ENCODE data around the gene ANGPT4.
"Not testable (repeated sequence)": the region's sequence is repeated elsewhere in the genome, so short reads cannot be mapped to it uniquely, and the experiment has no call there.

Gene ANGPT4

GRCh38 chr20:841568-842546 is 74.3 kb downstream of the ANGPT4 start:
- DNase-seq, result no peak

GRCh38 chr20:840858-841567 is 75.1 kb downstream of the ANGPT4 start:
- no peak for DNase-seq

GRCh38 chr20:840503-840857 is 75.7 kb downstream of the ANGPT4 start:
- DNase-seq, result no peak

- DNase-seq, result no peak
Measured at GRCh38 chr20:839626-840025, 76.5 kb downstream of the ANGPT4 start.

- no peak for DNase-seq
Measured at GRCh38 chr20:839015-839414, 77.1 kb downstream of the ANGPT4 start.

- no peak for DNase-seq
Measured at GRCh38 chr20:836190-836589, 79.9 kb downstream of the ANGPT4 start.

- no peak for DNase-seq
Measured at GRCh38 chr20:835608-836045, 80.5 kb downstream of the ANGPT4 start.

- no peak for DNase-seq
Measured at GRCh38 chr20:834151-834746, 81.9 kb downstream of the ANGPT4 start.

- DNase-seq, result peak; percentile 94
Measured at GRCh38 chr20:833450-834150, 82.5 kb downstream of the ANGPT4 start, which contains the start of gene FAM110A. TSS of gene FAM110A (plus strand) at chr20:833715. CDS start at chr20:844805, 11,090 bp downstream.

- DNase-seq, result no peak
Measured at GRCh38 chr20:833121-833449, 83.0 kb downstream of the ANGPT4 start.

- no peak for DNase-seq
Measured at GRCh38 chr20:831956-832355, 84.2 kb downstream of the ANGPT4 start.

- DNase-seq, result no peak
Measured at GRCh38 chr20:831251-831650, 84.9 kb downstream of the ANGPT4 start.

GRCh38 chr20:830011-830521 is 86.1 kb downstream of the ANGPT4 start:
- DNase-seq, result no peak

- DNase-seq, result no peak
Measured at GRCh38 chr20:829551-829950, 86.6 kb downstream of the ANGPT4 start.

GRCh38 chr20:828987-829386 is 87.1 kb downstream of the ANGPT4 start:
- DNase-seq, result no peak

GRCh38 chr20:827981-828380 is 88.2 kb downstream of the ANGPT4 start:
- DNase-seq, result not testable (repeated sequence)

- DNase-seq, result no peak
Measured at GRCh38 chr20:826695-827323, 89.3 kb downstream of the ANGPT4 start.

- no peak for DNase-seq
Measured at GRCh38 chr20:825710-826421, 90.3 kb downstream of the ANGPT4 start.

- DNase-seq, result no peak
Measured at GRCh38 chr20:824916-825315, 91.2 kb downstream of the ANGPT4 start.

GRCh38 chr20:824490-824889 is 91.6 kb downstream of the ANGPT4 start:
- no peak for DNase-seq

- DNase-seq, result no peak
Measured at GRCh38 chr20:823574-823902, 92.6 kb downstream of the ANGPT4 start.
